MG63 (cell line): ENCODE results near the gene DDX60. TPM values are rescaled to one million over a fixed set of nuclear protein-coding genes. Genes with fewer than 3 reads are reported as not detected.
"Not testable (repeated sequence)": the region's sequence is repeated elsewhere in the genome, so short reads cannot be mapped to it uniquely, and the experiment has no call there.

Experiments
- DNase-seq: peaks from one replicate; pipeline ENCODE4 v3.0.0-alpha.2; 2020
- H3K27me3 ChIP-seq: fragments of 250-450 bp; sonication (Bioruptor Pico); 2 replicates; pipeline ENCODE4 v1.5.1; 2020; ENCODE audit warnings: mild to moderate bottlenecking, moderate library complexity
- H3K36me3 ChIP-seq: fragments of 250-450 bp; sonication (Bioruptor Pico); 2 replicates; pipeline ENCODE4 v1.5.1; 2020; ENCODE audit warnings: mild to moderate bottlenecking, moderate library complexity
- H3K4me3 ChIP-seq: fragments of 250-450 bp; sonication (Bioruptor Pico); 2 replicates; pipeline ENCODE4 v1.5.1; 2020; ENCODE audit warnings: mild to moderate bottlenecking, moderate library complexity
- H3K9me3 ChIP-seq: fragments of 250-450 bp; sonication (Bioruptor Pico); 2 replicates; pipeline ENCODE4 v1.5.1; 2020; ENCODE audit warnings: mild to moderate bottlenecking, moderate library complexity
- total RNA-seq: library from RNA; depleted of rRNA; stranded (reverse); fragments of >200 nt; shearing (Covaris generic); gene quantifications from 2 replicates; pipeline ENCODE4 v1.2.3, GENCODE V29; 2014; ENCODE audit warnings: low replicate concordance

Gene DDX60
- total RNA-seq, 1 experiment from 2014 or later, result 7.7 TPM

DNA sequence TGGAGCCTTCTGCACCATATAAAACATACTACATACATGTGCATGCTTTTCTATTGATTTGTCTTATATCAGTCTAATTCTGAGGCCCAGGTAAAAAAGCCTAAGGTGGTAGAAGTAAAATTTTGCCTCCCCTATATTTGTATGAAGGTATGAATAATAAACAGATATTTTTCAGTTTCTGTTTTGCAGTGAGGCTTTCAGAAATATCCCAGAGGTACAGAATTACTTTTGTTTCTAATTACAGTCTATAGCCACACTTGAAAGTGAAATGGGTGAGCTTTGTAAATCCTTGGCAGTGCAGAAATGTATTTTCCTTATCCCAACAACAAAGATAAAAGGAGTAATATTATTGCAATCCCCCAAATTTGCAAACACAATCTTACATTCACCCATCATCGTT, 59.5 kb downstream of the DDX60 start:
- no peak for DNase-seq
- no peaks in the 10 kb centered on the region for H3K9me3 ChIP-seq
- peaks cover 3% of the 10 kb centered on the region; the same call in 1 of the 2 replicates for H3K36me3 ChIP-seq
- H3K27me3 ChIP-seq, result no peaks in the 10 kb centered on the region; the same call in 1 of the 2 replicates
- H3K4me3 ChIP-seq, result no peak overlapping the region

DNA sequence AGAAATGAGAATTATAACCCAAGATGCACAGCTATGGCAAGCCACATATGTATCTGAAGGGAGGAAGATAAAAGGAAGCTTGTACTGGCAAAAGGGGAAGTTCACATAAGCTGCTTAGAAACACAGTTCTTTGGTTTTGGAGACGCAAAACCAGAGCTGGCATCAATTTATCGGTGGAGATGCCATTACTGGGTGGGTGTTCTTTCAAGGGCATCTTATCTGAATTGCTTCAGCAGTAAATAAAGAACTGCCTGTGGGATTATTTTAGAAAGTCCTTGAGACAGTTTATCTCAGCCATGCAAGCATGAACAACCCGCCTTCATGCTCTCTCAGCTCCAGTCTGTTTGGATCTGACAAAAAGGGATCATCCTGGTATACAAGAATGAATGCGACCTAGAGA, 60.8 kb downstream of the DDX60 start:
- no peak overlapping the region for H3K4me3 ChIP-seq
- H3K27me3 ChIP-seq, result no peaks in the 10 kb centered on the region; the same call in 1 of the 2 replicates
- peaks cover 3% of the 10 kb centered on the region; the same call in 1 of the 2 replicates for H3K36me3 ChIP-seq
- H3K9me3 ChIP-seq, result no peaks in the 10 kb centered on the region
- no peak for DNase-seq

GRCh38 chr4:168248176-168248710, 70.3 kb downstream of the DDX60 start:
- Histone ChIP-seq H3K4me3 (no peak overlapping the region), H3K9me3 (peaks cover 7% of the 10 kb centered on the region), H3K36me3 (peaks cover 14% of the 10 kb centered on the region), H3K27me3 (no peaks in the 10 kb centered on the region)
- DNase-seq, result no peak

- DNase-seq, result no peak
Observed at GRCh38 chr4:168247603-168248002, 70.9 kb downstream of the DDX60 start.

DNA sequence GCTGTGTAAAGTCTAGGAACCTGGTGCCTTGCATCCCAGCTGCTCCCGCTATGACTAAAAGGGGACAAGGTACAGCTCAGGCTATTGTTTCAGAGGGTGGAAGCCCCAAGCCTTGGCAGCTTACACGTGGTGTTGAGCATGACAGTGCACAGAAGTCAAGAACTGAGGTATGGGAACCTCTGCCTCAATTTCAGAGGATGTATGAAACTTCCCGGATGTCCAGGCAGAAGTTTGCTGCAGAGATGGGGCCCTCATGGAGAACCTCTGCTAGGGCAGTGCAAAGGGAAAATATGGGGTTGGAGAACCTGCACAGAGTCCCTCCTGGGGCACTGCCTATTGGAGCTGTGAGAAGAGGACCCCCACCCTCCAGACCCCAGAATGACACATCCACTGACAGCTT, 76.6 kb downstream of the DDX60 start:
- Histone ChIP-seq H3K9me3 (peaks cover 24% of the 10 kb centered on the region), H3K4me3 (no peak overlapping the region), H3K27me3 (no peaks in the 10 kb centered on the region), H3K36me3 (peaks cover 17% of the 10 kb centered on the region)
- DNase-seq, result no peak

More at GRCh38 chr4:168247603-168248002, 70.9 kb downstream of the DDX60 start:
- Histone ChIP-seq H3K4me3 (no peak overlapping the region), H3K36me3 (peaks cover 20% of the 10 kb centered on the region), H3K9me3 (peaks cover 13% of the 10 kb centered on the region), H3K27me3 (no peaks in the 10 kb centered on the region)

DNA sequence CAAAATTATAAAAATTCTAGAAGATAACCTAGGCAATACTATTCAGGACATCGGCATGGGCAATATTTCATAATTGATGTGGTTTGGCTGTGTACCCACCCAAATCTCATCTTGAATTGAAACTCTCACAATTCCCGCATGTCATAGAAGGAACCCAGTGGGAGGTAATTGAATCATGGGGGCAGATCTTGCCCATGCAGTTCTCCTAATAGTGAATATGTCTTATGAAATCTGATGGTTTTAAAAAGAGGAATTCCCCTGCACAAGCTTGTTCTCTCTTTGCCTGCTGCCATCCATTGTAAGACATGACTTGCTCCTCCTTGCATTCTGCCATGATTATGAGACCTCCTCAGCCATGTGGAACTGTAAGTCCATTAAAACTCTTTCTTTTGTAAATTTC, 77.7 kb downstream of the DDX60 start:
- DNase-seq, result no peak
- no peaks in the 10 kb centered on the region for H3K27me3 ChIP-seq
- H3K4me3 ChIP-seq, result no peak overlapping the region

GRCh38 chr4:168221301-168221700, 97.3 kb downstream of the DDX60 start:
- no peaks in the 10 kb centered on the region for H3K27me3 ChIP-seq
- no peak overlapping the region for H3K4me3 ChIP-seq
- DNase-seq, result peak; percentile 38
- H3K9me3 ChIP-seq, result no peaks in the 10 kb centered on the region
- H3K36me3 ChIP-seq, result peaks cover 8% of the 10 kb centered on the region; the same call in 1 of the 2 replicates

More for the DNA sequence above, 77.7 kb downstream of the DDX60 start:
- peaks cover 17% of the 10 kb centered on the region for H3K36me3 ChIP-seq
- peaks cover 24% of the 10 kb centered on the region for H3K9me3 ChIP-seq

DNA sequence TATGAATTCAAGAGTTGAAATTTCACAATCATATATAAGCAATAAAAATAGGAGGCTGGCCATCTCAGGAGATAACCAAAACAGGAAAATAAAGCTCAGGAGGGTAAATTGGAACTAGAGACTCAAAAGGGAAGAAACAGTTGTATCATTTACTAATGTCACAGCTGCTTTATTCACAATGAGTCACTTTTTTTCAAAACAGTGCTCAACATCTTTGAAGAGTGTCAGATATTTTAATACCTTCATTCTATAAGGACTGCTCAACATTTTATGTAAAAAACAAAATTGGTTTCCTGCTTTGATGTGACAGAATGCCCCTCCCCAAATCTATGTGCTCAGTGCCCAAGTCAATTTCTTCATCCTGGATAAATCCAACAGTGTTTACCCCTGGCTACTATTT, 97.7 kb downstream of the DDX60 start:
- H3K4me3 ChIP-seq, result no peak overlapping the region
- no peaks in the 10 kb centered on the region for H3K27me3 ChIP-seq
- DNase-seq, result no peak
- no peaks in the 10 kb centered on the region for H3K9me3 ChIP-seq
- H3K36me3 ChIP-seq, result peaks cover 8% of the 10 kb centered on the region; the same call in 1 of the 2 replicates

DNA sequence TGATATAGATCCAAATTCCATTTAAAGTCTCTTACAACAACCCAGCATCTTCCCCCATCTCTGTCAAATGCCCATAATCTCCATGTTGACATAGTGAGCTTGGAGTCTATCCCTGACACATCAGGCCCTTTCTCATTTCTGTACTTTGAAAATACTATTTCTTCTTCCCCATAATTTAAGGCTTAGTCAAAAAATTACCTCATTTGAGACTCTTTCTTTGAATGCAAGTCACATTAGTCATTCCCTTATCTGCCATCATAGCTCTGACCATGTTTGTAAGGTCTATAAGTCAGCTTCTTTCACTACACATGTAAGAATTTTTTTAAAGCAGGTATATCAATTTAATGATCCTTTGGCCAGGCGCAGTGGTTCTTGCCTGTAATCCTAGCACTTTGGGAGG, 99.9 kb downstream of the DDX60 start:
- H3K9me3 ChIP-seq, result no peaks in the 10 kb centered on the region
- no peaks in the 10 kb centered on the region for H3K27me3 ChIP-seq
- peaks cover 8% of the 10 kb centered on the region; the same call in 1 of the 2 replicates for H3K36me3 ChIP-seq
- DNase-seq, result no peak
- no peak overlapping the region for H3K4me3 ChIP-seq

GRCh38 chr4:168213511-168213910, 105.0 kb downstream of the DDX60 start:
- not testable (repeated sequence) for DNase-seq, H3K9me3 ChIP-seq, H3K4me3 ChIP-seq, H3K36me3 ChIP-seq, H3K27me3 ChIP-seq

DNA sequence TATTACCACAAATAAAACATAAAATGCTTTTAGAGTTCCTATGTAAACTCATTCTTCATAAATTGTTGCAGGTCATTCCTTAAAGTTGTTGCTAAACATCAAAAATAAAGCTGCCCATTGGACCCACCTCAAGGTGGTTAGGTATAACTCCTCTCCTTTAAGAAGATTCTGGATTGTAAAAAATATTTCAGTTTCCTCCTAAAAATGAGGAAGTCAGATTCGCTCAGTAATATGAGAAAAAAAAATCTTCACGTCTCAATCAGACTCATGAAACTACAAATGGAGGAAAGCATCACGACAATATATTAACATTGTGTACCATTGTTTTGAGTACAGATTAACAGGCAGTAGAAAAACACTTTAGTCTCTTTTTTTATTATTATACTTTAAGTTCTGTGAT, 105.9 kb downstream of the DDX60 start:
- Histone ChIP-seq H3K4me3 (no peak overlapping the region), H3K36me3 (0 out of 2 replicates have a peak, but pooled peaks cover 5% of the 10 kb centered on the region), H3K27me3 (no peaks in the 10 kb centered on the region), H3K9me3 (no peaks in the 10 kb centered on the region)
- DNase-seq, result no peak

DNA sequence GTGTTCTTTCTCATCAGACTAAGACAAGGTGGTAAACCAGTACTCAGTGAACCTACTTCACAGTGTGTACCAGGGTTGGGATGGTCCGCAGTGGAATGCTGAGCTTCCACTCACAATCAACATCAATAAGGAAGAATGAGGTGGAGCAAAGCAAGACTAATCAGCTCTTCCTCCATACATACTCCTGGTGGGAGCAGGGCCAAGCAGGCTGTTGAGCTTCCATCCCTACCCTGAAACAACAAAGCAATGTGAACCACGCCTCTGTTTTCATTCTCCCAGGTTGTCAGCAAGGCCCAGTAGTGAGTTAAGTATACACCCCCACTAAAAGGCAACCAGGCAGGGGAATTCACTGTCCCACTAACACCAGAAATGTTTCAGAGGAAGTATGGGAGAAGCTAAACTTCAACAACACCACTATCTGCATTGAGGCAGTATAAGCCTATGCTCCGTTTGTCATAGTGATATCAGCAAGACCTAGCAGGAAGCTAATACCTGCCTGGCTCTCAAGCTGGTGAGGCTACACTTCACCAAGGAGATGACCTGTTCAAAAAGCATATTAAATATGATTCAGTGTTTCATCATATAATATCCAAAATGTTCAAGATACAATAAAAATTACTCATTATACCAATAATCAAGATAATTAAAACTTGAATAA, 109.5 kb downstream of the DDX60 start:
- DNase-seq, result no peak
- Histone ChIP-seq H3K36me3 (no peaks in the 10 kb centered on the region), H3K9me3 (no peaks in the 10 kb centered on the region), H3K27me3 (no peaks in the 10 kb centered on the region), H3K4me3 (no peak overlapping the region)

GRCh38 chr4:168203233-168203911, 115.2 kb downstream of the DDX60 start:
- H3K27me3 ChIP-seq, result no peaks in the 10 kb centered on the region
- DNase-seq, result no peak
- H3K4me3 ChIP-seq, result no peak overlapping the region
- H3K9me3 ChIP-seq, result peaks cover 5% of the 10 kb centered on the region; the same call in 1 of the 2 replicates
- no peaks in the 10 kb centered on the region for H3K36me3 ChIP-seq

- Histone ChIP-seq H3K4me3 (no peak overlapping the region), H3K27me3 (no peaks in the 10 kb centered on the region), H3K9me3 (peaks cover 5% of the 10 kb centered on the region; the same call in 1 of the 2 replicates), H3K36me3 (no peaks in the 10 kb centered on the region)
- no peak for DNase-seq
Observed at GRCh38 chr4:168200685-168201084, 117.9 kb downstream of the DDX60 start.

GRCh38 chr4:168199260-168199957, 119.1 kb downstream of the DDX60 start:
- no peaks in the 10 kb centered on the region for H3K27me3 ChIP-seq
- H3K36me3 ChIP-seq, result no peaks in the 10 kb centered on the region
- no peak overlapping the region for H3K4me3 ChIP-seq
- no peak for DNase-seq
- H3K9me3 ChIP-seq, result peaks cover 5% of the 10 kb centered on the region; the same call in 1 of the 2 replicates

- H3K36me3 ChIP-seq, result no peaks in the 10 kb centered on the region
- no peak for DNase-seq
- no peaks in the 10 kb centered on the region for H3K27me3 ChIP-seq
- H3K9me3 ChIP-seq, result no peaks in the 10 kb centered on the region; the same call in 1 of the 2 replicates
- no peak overlapping the region for H3K4me3 ChIP-seq
Observed at GRCh38 chr4:168197926-168198325, 120.6 kb downstream of the DDX60 start.

DNA sequence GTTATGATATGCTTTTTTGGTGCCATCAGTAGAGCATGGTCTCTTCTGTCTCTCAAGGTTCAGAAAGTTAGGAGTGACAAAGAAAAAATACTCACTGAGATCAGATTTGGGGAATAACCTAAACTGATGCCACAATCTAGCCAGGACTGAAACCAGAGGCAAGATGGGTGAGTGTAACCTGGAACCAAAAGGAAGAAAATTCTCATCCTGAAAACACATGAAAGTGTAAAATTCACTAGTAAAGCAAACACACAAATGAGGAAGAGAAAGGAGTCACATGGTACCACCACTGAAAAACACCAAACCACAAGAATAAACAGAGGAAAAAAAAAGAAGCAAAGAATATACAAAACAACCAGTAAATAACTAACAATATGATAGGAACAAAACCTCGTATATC, 129.8 kb downstream of the DDX60 start:
- Histone ChIP-seq H3K4me3 (no peak overlapping the region), H3K9me3 (peaks cover 3% of the 10 kb centered on the region; the same call in 1 of the 2 replicates), H3K27me3 (no peaks in the 10 kb centered on the region), H3K36me3 (no peaks in the 10 kb centered on the region)
- no peak for DNase-seq
